H1 (cell line): ENCODE measurements around the gene SSUH2. TPM values are rescaled to one million over a fixed set of nuclear protein-coding genes. Genes with fewer than 3 reads are reported as not detected.

Experiments used
- CTCF ChIP-seq, 3 experiments: IDR thresholded peaks; 1 replicate in 2 of 3; 2 replicates in 1 of 3; pipeline versions ENCODE4 v1.5.1 to v1.6.1; 2011; ENCODE audit warnings: low read length in 3 of 3, mild to moderate bottlenecking in 3 of 3, inconsistent platforms in 2 of 3, low read depth in 1 of 3, moderate library complexity in 1 of 3; ENCODE audit not compliant: insufficient read depth in 1 of 3; ENCODE audit errors: control extremely low read depth in 1 of 3
- TAF7 ChIP-seq: optimal IDR thresholded peaks from 2 replicates; pipeline ENCODE3; 2011; ENCODE audit warnings: low read depth, mild to moderate bottlenecking, inconsistent platforms, low read length, moderate library complexity, borderline replicate concordance
- polyA plus RNA-seq, 7 experiments: library from polyadenylated mRNA; depleted of rRNA in 3 of 7; stranded (reverse) in 5 of 7; unstranded in 2 of 7; fragments of >200 nt in 5 of 7; fragments of 200-250 nt in 2 of 7; gene quantifications; 1 replicate in 5 of 7; 2 replicates in 1 of 7; 4 replicates in 1 of 7; pipeline versions ENCODE4 v1.2.1 to v1.2.3, GENCODE V29; 2011 to 2013; ENCODE audit warnings: missing spikeins in 2 of 7, mixed read lengths in 2 of 7
- total RNA-seq: library from RNA; stranded (reverse); fragmentation: NEBNext Ultra II Directional; extraction: Animal tissue kit (Norgen Biotek cat#: 25700); gene quantifications from 2 replicates; pipeline ENCODE4 v1.2.1, GENCODE V29; 2021

SSUH2 gene
- total and polyA plus RNA-seq, 2 of the 8 experiments (the other 6 are each of a cell fraction or from before 2014, with no cell fraction given) = 0.62 to 0.69 TPM

GRCh38 chr3:8608791-8609467, 35.7 kb downstream of the SSUH2 start (continued):
- TF ChIP-seq CTCF (IDR thresholded peaks at IDR 0.05; ENCODE audit: control extremely low read depth in 1 of 3, insufficient read depth in 1 of 3, low read depth in 1 of 3, low read length in 3 of 3) (no peak), TAF7 (no peak)
